Brain pericyte (primary cell): ENCODE measurements around the gene FREY1.

Experiments used
- DNase-seq: peaks from one replicate; pipeline ENCODE4 v3.0.0-alpha.2; 2012; ENCODE audit warnings: low read depth, low spot score

FREY1 gene

GRCh38 chr11:45906965-45907611, at the start of gene FREY1:
TSS of gene FREY1 (minus strand) at chr11:45907271. CDS start at chr11:45907245, 26 bp downstream.
- no peak for DNase-seq

GRCh38 chr11:45949992-45950407, 42.9 kb upstream of the FREY1 start:
- DNase-seq = no peak

GRCh38 chr11:45948356-45948755, 41.3 kb upstream of the FREY1 start:
- DNase-seq = no peak

- DNase-seq = no peak
These were observed 40.8 kb upstream of the FREY1 start for GRCh38 chr11:45947885-45948284.

- no peak for DNase-seq
These were observed 38.4 kb upstream of the FREY1 start for GRCh38 chr11:45945397-45945999.

GRCh38 chr11:45942381-45942780, 35.3 kb upstream of the FREY1 start:
- DNase-seq = no peak

- DNase-seq = no peak
These were observed 34.2 kb upstream of the FREY1 start for GRCh38 chr11:45941285-45941684.

- DNase-seq = no peak
These were observed 32.8 kb upstream of the FREY1 start for GRCh38 chr11:45939836-45940235.

GRCh38 chr11:45937916-45938315, 30.8 kb upstream of the FREY1 start:
- no peak for DNase-seq

GRCh38 chr11:45936511-45937054, 29.5 kb upstream of the FREY1 start:
- no peak for DNase-seq

GRCh38 chr11:45935349-45936064, 28.4 kb upstream of the FREY1 start:
- DNase-seq = no peak

GRCh38 chr11:45934580-45935318, 27.7 kb upstream of the FREY1 start:
- no peak for DNase-seq

GRCh38 chr11:45933846-45934579, 26.9 kb upstream of the FREY1 start:
- no peak for DNase-seq

GRCh38 chr11:45933131-45933831, 26.2 kb upstream of the FREY1 start:
- DNase-seq = no peak

GRCh38 chr11:45932217-45932616, 25.1 kb upstream of the FREY1 start:
- DNase-seq = no peak

- DNase-seq = no peak
These were observed 24.7 kb upstream of the FREY1 start for GRCh38 chr11:45931739-45932138.

GRCh38 chr11:45930951-45931570, 24.0 kb upstream of the FREY1 start:
- DNase-seq = no peak

- no peak for DNase-seq
These were observed 23.1 kb upstream of the FREY1 start for GRCh38 chr11:45930031-45930794.

GRCh38 chr11:45929486-45930030, 22.5 kb upstream of the FREY1 start:
- DNase-seq = no peak
